GM18870 (cell line): ENCODE data around the gene EFNB1.

Experiments used
- ATAC-seq: cut with Tn5 transposase; IDR thresholded peaks from one replicate; pipeline ENCODE4 v1.9.1; 2021; ENCODE audit warnings: moderate library complexity; ENCODE audit not compliant: unreplicated experiment

Gene EFNB1

GRCh38 chrX:68880846-68881552 lies 52.2 kb downstream of the EFNB1 start:
- no peak for ATAC-seq

- ATAC-seq = no peak
Observed at GRCh38 chrX:68881911-68882310, 53.1 kb downstream of the EFNB1 start.

- no peak for ATAC-seq
Observed at GRCh38 chrX:68883800-68884199, 55.0 kb downstream of the EFNB1 start.

GRCh38 chrX:68889249-68889648 lies 60.4 kb downstream of the EFNB1 start:
- no peak for ATAC-seq
